SU-DHL-6 (cell line): ENCODE data around the gene NFE2.

Experiments
- EZH2phosphoT487 ChIP-seq: fragments of 200-600 bp; sonication (generic), shearing (Covaris generic); conservative IDR thresholded peaks from 2 replicates; pipeline ENCODE4 v1.6.1; 2018; ENCODE audit warnings: mild to moderate bottlenecking, antibody characterized with exemption, low read length, moderate library complexity, mixed read lengths
- TF ChIP-seq, protein P1 (sequence below): fragments of 200-600 bp; sonication (generic); IDR thresholded peaks from one replicate; pipeline ENCODE4 v1.5.1; 2017; ENCODE audit warnings: antibody characterized with exemption, mild to moderate bottlenecking, low read length, moderate library complexity; ENCODE audit not compliant: insufficient read depth, poor library complexity, severe bottlenecking

DNA sequence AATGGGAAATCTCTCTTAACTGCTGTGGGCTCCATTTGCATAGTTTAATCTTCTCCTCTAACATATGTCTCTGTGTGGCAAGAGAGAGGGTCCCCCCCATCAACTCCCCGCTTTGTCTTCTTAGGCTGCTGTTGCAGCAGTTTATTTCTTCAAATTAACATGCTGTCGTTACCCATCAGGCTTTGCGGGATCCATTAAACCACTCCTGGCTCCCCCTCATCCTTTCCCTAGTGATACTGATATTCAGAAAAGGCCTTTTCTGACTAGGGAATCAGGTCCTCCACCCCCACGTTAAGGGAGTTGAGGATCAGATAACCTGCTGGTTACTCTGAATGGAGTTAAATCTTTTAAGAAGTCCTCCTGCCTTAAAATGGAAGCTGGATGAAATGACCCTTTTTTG lies 48.2 kb upstream of the NFE2 start:
- TF ChIP-seq, protein P1, sequence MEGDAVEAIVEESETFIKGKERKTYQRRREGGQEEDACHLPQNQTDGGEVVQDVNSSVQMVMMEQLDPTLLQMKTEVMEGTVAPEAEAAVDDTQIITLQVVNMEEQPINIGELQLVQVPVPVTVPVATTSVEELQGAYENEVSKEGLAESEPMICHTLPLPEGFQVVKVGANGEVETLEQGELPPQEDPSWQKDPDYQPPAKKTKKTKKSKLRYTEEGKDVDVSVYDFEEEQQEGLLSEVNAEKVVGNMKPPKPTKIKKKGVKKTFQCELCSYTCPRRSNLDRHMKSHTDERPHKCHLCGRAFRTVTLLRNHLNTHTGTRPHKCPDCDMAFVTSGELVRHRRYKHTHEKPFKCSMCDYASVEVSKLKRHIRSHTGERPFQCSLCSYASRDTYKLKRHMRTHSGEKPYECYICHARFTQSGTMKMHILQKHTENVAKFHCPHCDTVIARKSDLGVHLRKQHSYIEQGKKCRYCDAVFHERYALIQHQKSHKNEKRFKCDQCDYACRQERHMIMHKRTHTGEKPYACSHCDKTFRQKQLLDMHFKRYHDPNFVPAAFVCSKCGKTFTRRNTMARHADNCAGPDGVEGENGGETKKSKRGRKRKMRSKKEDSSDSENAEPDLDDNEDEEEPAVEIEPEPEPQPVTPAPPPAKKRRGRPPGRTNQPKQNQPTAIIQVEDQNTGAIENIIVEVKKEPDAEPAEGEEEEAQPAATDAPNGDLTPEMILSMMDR = no peak
- TF ChIP-seq EZH2phosphoT487 = no peak
